MM.1S (cell line): ENCODE data around the gene MAD1L1.

Experiments
- CTCF ChIP-seq: fragments of 300-600 bp; sonication (generic); IDR thresholded peaks from 2 replicates; pipeline ENCODE4 v1.5.1; 2016; ENCODE audit warnings: antibody characterized with exemption, low read length, mixed read lengths
- EZH2 ChIP-seq: fragments of 300-600 bp; sonication (generic); optimal IDR thresholded peaks from 2 replicates; pipeline ENCODE3; 2017; ENCODE audit warnings: low read depth, mild to moderate bottlenecking, antibody characterized with exemption, low read length, mixed read lengths
- EZH2phosphoT487 ChIP-seq: fragments of 300-600 bp; sonication (generic); IDR thresholded peaks from 2 replicates; pipeline ENCODE4 v1.6.1; 2018; ENCODE audit warnings: antibody characterized with exemption, low read length

- no peak for TF ChIP-seq CTCF
- no peak for TF ChIP-seq EZH2
- TF ChIP-seq EZH2phosphoT487, result no peak
Observed at GRCh38 chr7:2098056-2098455, 134.7 kb downstream of the MAD1L1 start.
